ENCODE measurements around the gene TSPAN8.

DNA sequence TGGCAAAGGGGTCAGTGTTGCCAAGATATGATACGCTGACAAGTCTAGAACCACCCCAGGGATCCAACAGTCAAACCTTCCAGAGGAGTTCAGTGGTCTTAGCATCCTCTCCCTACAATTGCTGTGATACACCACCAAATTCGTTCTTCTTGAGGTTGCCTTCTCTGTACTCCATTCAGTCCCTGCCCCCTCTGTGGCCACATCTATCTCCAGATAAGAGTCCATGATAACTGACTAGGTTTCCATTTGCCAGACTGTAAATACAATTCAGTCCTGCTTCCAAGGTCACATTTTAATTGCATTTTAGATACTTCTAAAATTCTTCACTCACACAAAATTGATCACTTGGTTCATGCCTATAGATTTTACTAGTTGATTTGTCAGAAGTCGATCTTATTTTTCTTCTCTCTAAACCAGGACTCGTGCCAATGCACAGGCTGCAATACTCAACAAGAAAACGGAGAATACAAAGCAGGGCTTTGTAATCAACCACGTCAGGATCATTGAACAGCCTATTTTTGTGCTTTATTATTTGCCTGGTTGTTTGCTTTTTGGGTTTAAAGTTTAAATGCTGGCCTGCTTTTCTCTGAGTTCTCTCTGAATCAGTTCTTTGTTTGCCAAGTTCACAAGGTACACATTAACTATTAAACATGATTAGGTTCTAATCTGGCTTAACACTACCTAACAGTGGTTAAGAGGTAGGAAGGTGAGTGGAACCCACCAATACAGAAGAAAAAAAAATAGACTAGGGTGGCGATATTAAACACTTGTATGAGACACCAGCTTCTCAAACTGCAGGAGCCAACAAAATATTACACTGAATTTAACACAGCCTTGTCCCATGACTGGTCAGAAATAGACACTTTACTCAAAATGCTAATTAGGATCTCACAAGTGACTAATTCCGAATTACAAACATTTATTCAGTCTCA, 5.3 kb upstream of the TSPAN8 start:
- TF ChIP-seq CTCF (IDR thresholded peaks at IDR 0.05) = no peak
- TF ChIP-seq ZFX (IDR thresholded peaks at IDR 0.05; ENCODE audit: borderline replicate concordance) = no peak

All from 22Rv1 (cell line).